Subcutaneous abdominal adipose tissue (tissue), 5 donors: ENCODE measurements around the gene PGLYRP4.

Experiments
- H3K27ac ChIP-seq: one replicate; pipeline ENCODE4 v1.7.0; 2013; ENCODE audit warnings: low read depth, mild to moderate bottlenecking, inconsistent platforms, low read length, moderate library complexity
- H3K27me3 ChIP-seq, 5 donors: one replicate each; pipeline ENCODE4 v1.7.0; 2013; ENCODE audit warnings: low read length in 5 of 5, inconsistent platforms in 1 of 5; ENCODE audit not compliant: control insufficient read depth in 5 of 5, insufficient read depth in 4 of 5
- H3K36me3 ChIP-seq, 5 donors: one replicate each; pipeline ENCODE4 v1.7.0; 2013; ENCODE audit warnings: low read length in 5 of 5; ENCODE audit not compliant: control insufficient read depth in 5 of 5, insufficient read depth in 5 of 5
- H3K4me1 ChIP-seq, 5 donors: one replicate each; pipeline ENCODE4 v1.7.0; 2013; ENCODE audit warnings: low read length in 5 of 5, mild to moderate bottlenecking in 3 of 5, moderate library complexity in 1 of 5; ENCODE audit not compliant: control insufficient read depth in 5 of 5, insufficient read depth in 5 of 5
- H3K4me3 ChIP-seq, 5 donors: one replicate each; pipeline ENCODE4 v1.7.0; 2013; ENCODE audit warnings: low read length in 5 of 5, low read depth in 1 of 5
- H3K9ac ChIP-seq, 5 donors: one replicate each; pipeline ENCODE4 v1.7.0; 2013; ENCODE audit warnings: low read length in 5 of 5, mild to moderate bottlenecking in 4 of 5, moderate library complexity in 3 of 5
- H3K9me3 ChIP-seq, 5 donors: one replicate each; pipeline ENCODE4 v1.7.0; 2013; ENCODE audit warnings: low read length in 5 of 5; ENCODE audit not compliant: control insufficient read depth in 5 of 5
- donor health status: healthy.
- donor health status: healthy.
- donor health status: healthy.
- donor health status: healthy.
- donor health status: healthy.

PGLYRP4 gene

DNA sequence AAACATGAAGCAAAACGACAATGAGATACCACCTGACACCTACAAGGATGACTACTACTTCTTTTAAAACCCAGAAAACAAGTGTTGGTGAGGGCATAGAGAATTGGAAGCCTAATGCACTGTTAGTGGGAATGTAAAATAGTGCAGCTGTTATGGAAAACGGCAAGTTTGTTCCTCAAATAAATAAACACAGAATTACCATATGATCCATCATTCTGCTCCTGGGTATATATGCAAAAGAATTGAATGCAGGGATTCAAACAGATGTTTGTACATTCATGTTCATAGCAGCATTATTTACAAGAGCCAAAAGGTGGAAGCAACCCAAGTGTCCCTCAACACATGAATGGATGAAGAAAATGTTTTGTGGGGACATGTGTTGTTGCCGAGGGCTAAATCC, 43.6 kb upstream of the PGLYRP4 start:
- H3K9ac ChIP-seq = no peak overlapping the region
- H3K9me3 ChIP-seq = no peaks in the 10 kb centered on the region
- H3K4me1 ChIP-seq = peaks cover 0 to 9% (median 8%) of the 10 kb centered on the region in 5 donors
- H3K4me3 ChIP-seq = no peak overlapping the region
- no peak overlapping the region for H3K27ac ChIP-seq
- H3K27me3 ChIP-seq = peaks cover 0 to 18% (median 14%) of the 10 kb centered on the region in 5 donors
- no peaks in the 10 kb centered on the region for H3K36me3 ChIP-seq

- Histone ChIP-seq H3K9me3 (no peaks in the 10 kb centered on the region), H3K36me3 (no peaks in the 10 kb centered on the region), H3K27ac (no peak within 1 kb of the TSS), H3K27me3 (peaks cover 0 to 18% (median 10%) of the 10 kb centered on the region in 5 donors), H3K4me3 (no peak within 1 kb of the TSS), H3K9ac (no peak within 1 kb of the TSS), H3K4me1 (peaks cover 0 to 11% (median 8%) of the 10 kb centered on the region in 5 donors)
Measured at GRCh38 chr1:153390938-153391710, 42.5 kb upstream of the PGLYRP4 start, which contains the start of gene S100A8. TSS of gene S100A8 (minus strand) at chr1:153391073. CDS start at chr1:153390535, 538 bp downstream.

- Histone ChIP-seq H3K4me3 (no peak overlapping the region), H3K27me3 (peaks cover 0 to 12% (median 8%) of the 10 kb centered on the region in 5 donors), H3K27ac (no peak overlapping the region), H3K9me3 (no peaks in the 10 kb centered on the region), H3K4me1 (peaks cover 0 to 14% (median 8%) of the 10 kb centered on the region in 5 donors), H3K9ac (no peak overlapping the region), H3K36me3 (no peaks in the 10 kb centered on the region)
Measured at GRCh38 chr1:153389973-153390879, 41.6 kb upstream of the PGLYRP4 start.

DNA sequence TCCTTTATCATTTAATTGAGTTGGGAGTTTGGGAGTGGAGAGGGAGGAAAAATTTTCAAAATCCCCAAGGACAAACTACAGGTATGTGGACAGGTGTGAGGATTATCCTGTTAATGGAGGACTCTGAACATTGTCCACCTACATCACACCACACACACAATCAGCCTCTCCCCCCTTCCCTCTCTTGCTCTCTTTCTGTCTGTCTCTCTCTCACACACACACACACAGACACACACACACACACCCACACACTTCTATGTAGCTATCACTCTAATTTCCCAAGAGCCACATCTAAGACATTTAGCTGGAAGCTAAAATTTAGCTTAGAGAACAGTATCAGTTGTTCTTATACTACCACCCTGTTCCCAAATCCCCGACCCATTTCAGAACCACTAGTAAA, 40.8 kb upstream of the PGLYRP4 start:
- Histone ChIP-seq H3K4me1 (peaks cover 0 to 14% (median 9%) of the 10 kb centered on the region in 5 donors), H3K27ac (no peak overlapping the region), H3K9ac (no peak overlapping the region), H3K9me3 (no peaks in the 10 kb centered on the region), H3K27me3 (peaks cover 0 to 6% (median 4%) of the 10 kb centered on the region in 5 donors), H3K4me3 (no peak overlapping the region), H3K36me3 (no peaks in the 10 kb centered on the region)

DNA sequence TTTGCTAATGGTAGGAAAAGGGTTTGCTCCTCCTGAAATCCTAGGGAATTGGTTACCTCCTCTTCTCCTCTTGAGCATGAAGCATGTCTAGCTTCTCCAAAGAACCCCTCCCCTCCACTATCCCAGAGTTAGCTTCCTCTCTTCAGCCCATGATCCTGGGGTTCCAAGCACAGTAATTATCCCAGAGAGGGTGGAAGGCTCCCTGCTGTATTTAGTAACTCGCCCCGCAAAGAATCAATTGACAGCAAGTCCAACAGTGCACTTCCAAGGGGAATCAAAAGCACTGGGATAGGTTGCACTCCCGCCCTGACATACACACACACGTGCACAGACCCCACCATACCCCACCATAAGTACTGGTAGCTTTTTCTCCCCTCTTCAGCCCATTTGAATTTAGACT, 39.1 kb upstream of the PGLYRP4 start:
- no peak overlapping the region for H3K4me3 ChIP-seq
- H3K9me3 ChIP-seq = peaks cover 0 to 1% (median 0%) of the 10 kb centered on the region in 5 donors
- H3K4me1 ChIP-seq = peaks cover 0 to 14% (median 9%) of the 10 kb centered on the region in 5 donors
- H3K27ac ChIP-seq = no peak overlapping the region
- H3K9ac ChIP-seq = no peak overlapping the region
- H3K27me3 ChIP-seq = peaks cover 0 to 3% (median 0%) of the 10 kb centered on the region in 5 donors
- no peaks in the 10 kb centered on the region for H3K36me3 ChIP-seq

GRCh38 chr1:153387001-153387400, 38.4 kb upstream of the PGLYRP4 start:
- H3K36me3 ChIP-seq = no peaks in the 10 kb centered on the region
- H3K27ac ChIP-seq = no peak overlapping the region
- peaks cover 0 to 14% (median 9%) of the 10 kb centered on the region in 5 donors for H3K4me1 ChIP-seq
- H3K9me3 ChIP-seq = peaks cover 0 to 6% (median 0%) of the 10 kb centered on the region in 5 donors
- H3K9ac ChIP-seq = no peak overlapping the region
- H3K27me3 ChIP-seq = peaks cover 0 to 3% (median 0%) of the 10 kb centered on the region in 5 donors
- no peak overlapping the region for H3K4me3 ChIP-seq

- peaks cover 0 to 9% (median 2%) of the 10 kb centered on the region in 5 donors for H3K9me3 ChIP-seq
- peaks cover 0 to 14% (median 9%) of the 10 kb centered on the region in 5 donors for H3K4me1 ChIP-seq
- peaks cover 0 to 3% (median 0%) of the 10 kb centered on the region in 5 donors for H3K27me3 ChIP-seq
- H3K27ac ChIP-seq = no peak overlapping the region
- no peak overlapping the region for H3K4me3 ChIP-seq
- H3K9ac ChIP-seq = no peak overlapping the region
- H3K36me3 ChIP-seq = no peaks in the 10 kb centered on the region
Measured at GRCh38 chr1:153386500-153386901, 37.9 kb upstream of the PGLYRP4 start.

DNA sequence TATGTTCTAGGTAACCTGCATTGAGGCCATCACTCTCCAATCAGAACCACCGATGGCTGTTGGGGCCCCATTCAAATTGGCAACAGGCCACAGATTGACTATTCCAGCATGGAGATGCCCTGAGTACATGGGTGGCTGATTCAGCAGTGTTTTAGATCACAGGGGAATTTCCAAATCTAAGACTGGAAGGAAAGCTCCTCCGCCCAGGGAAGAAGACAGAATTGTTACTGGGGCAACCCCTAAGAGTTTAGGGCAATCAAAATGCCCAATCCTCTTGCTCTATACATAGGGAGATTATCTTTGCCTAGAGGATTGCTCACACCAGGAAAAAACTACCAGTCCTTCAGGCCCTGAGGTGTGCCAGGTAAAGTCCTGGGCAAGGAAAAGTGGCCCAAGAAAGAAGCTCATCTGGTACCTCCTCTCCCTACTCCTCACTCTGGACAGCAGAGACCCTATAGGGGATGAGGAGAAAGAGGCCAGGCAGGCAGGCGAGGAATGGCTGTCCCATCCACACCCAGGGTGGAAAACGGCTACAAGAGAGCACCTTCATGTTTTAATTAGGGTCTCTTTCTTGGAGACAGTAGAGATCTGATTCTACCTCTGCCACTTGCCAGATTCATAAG, 36.4 kb upstream of the PGLYRP4 start:
- Histone ChIP-seq H3K27me3 (no peaks in the 10 kb centered on the region), H3K4me3 (no peak overlapping the region), H3K4me1 (peaks cover 0 to 8% (median 0%) of the 10 kb centered on the region in 5 donors), H3K27ac (no peak overlapping the region), H3K36me3 (no peaks in the 10 kb centered on the region), H3K9ac (no peak overlapping the region), H3K9me3 (peaks cover 0 to 16% (median 7%) of the 10 kb centered on the region in 5 donors)

- Histone ChIP-seq H3K36me3 (no peaks in the 10 kb centered on the region), H3K4me3 (no peak overlapping the region), H3K27ac (no peak overlapping the region), H3K27me3 (no peaks in the 10 kb centered on the region), H3K9me3 (peaks cover 0 to 16% (median 7%) of the 10 kb centered on the region in 5 donors), H3K9ac (no peak overlapping the region), H3K4me1 (peaks cover 0 to 4% (median 0%) of the 10 kb centered on the region in 5 donors)
Measured at GRCh38 chr1:153380711-153381110, 32.1 kb upstream of the PGLYRP4 start.
